Thyroid gland (tissue), 4 donors: ENCODE results near the gene C7orf25. TPM values are rescaled to one million over a fixed set of nuclear protein-coding genes. Genes with fewer than 3 reads are reported as not detected.

ENCODE experiments used
- DNase-seq, 2 donors: peaks; one replicate each; pipeline ENCODE4 v3.0.0-alpha.2; 2019
- H3K27ac ChIP-seq, 3 donors: fragments of 200-600 bp; sonication (generic); 1 replicate in 2 of 3; 2 replicates in 1 of 3; pipeline ENCODE4 v1.5.1; 2016 to 2019; ENCODE audit warnings: mild to moderate bottlenecking in 1 of 3, moderate library complexity in 1 of 3
- H3K27me3 ChIP-seq: fragments of 200-600 bp; sonication (generic); one replicate; pipeline ENCODE4 v1.5.1; 2019
- H3K36me3 ChIP-seq, 2 donors: fragments of 200-600 bp; sonication (generic); one replicate each; pipeline ENCODE4 v1.5.1; 2016 to 2019
- H3K4me1 ChIP-seq, 2 donors: fragments of 200-600 bp; sonication (generic); one replicate each; pipeline ENCODE4 v1.5.1; 2017 to 2019
- H3K4me3 ChIP-seq, 3 donors: fragments of 200-600 bp; sonication (generic); replicated peaks in 1 of 3; 1 replicate in 2 of 3; 2 replicates in 1 of 3; pipeline ENCODE4 v1.5.1; 2016; ENCODE audit warnings: mild to moderate bottlenecking in 1 of 3
- H3K9me3 ChIP-seq: fragments of 200-600 bp; sonication (generic); one replicate; pipeline ENCODE4 v1.5.1; 2017
- CTCF ChIP-seq, 6 experiments: fragments of 200-600 bp in 3 of 6; fragments of 450-650 bp in 3 of 6; sonication (generic) in 3 of 6; IDR thresholded peaks; one replicate each; pipeline ENCODE4 v1.5.1; 2016 to 2019; ENCODE audit warnings: antibody characterized with exemption in 6 of 6, mild to moderate bottlenecking in 2 of 6, inconsistent platforms in 1 of 6, moderate library complexity in 1 of 6
- POLR2A ChIP-seq, 2 donors: fragments of 450-650 bp; IDR thresholded peaks; one replicate each; pipeline ENCODE4 v1.6.1; 2017; ENCODE audit warnings: antibody characterized with exemption in 2 of 2, mild to moderate bottlenecking in 2 of 2, moderate library complexity in 1 of 2
- WGBS, 2 donors: methylation state at CpG; one replicate each; pipeline ENCODE4 v1.1.5; 2017; 5-methylcytosine and 5-hydroxymethylcytosine counted together
- intact Hi-C: fragments of 100-400 bp; cut with DNase I; formaldehyde crosslinking; loops from one replicate; pipeline ENCODE4 v1.15.1; 2023
- total RNA-seq, 4 donors: library from RNA; depleted of rRNA; stranded (reverse); fragments of >200 nt; gene quantifications; one replicate each; pipeline ENCODE4 v1.2.3, GENCODE V29; 2016

Gene C7orf25
- total RNA-seq, 4 donors from 2014 or later = 12.5 to 18.9 (median 14.9) TPM

GRCh38 chr7:42869131-42870020 is 42.5 kb downstream of the C7orf25 start:
- no peak for TF ChIP-seq POLR2A (IDR thresholded peaks at IDR 0.05)
- TF ChIP-seq CTCF (IDR thresholded peaks at IDR 0.05) = no peak
- no peak overlapping the region for H3K4me3 ChIP-seq
- H3K36me3 ChIP-seq = no peaks in the 10 kb centered on the region
- H3K27ac ChIP-seq = no peak overlapping the region
- DNase-seq = no peak
- intact Hi-C loops = no loop called here
- no peaks in the 10 kb centered on the region for H3K4me1 ChIP-seq
- WGBS, 2 donors = 74 to 81% methylated on average over 7 of the region's 7 CpGs
- H3K27me3 ChIP-seq = no peaks in the 10 kb centered on the region
- no peaks in the 10 kb centered on the region for H3K9me3 ChIP-seq

GRCh38 chr7:42868480-42868879 is 43.4 kb downstream of the C7orf25 start:
- Histone ChIP-seq H3K27me3 (no peaks in the 10 kb centered on the region), H3K4me1 (no peaks in the 10 kb centered on the region), H3K4me3 (no peak overlapping the region), H3K9me3 (no peaks in the 10 kb centered on the region), H3K36me3 (no peaks in the 10 kb centered on the region), H3K27ac (no peak overlapping the region)
- 78 to 82% methylated on average over 1 of the region's 1 CpG for WGBS, 2 donors
- intact Hi-C loops = no loop called here
- DNase-seq = no peak
- TF ChIP-seq CTCF (IDR thresholded peaks at IDR 0.05) (no peak), POLR2A (IDR thresholded peaks at IDR 0.05) (no peak)

Other genes with a start within 250 kb of the C7orf25 start
- gene PSMA2, start 20.1 kb upstream of the C7orf25 start, total RNA-seq = 10 to 100 TPM; 42.2 to 71.2 (median 63.8) TPM
- gene MRPL32, start 20.3 kb upstream of the C7orf25 start, total RNA-seq = 10 to 100 TPM; 49.4 to 68.7 (median 56.9) TPM
- 1 to 10 TPM in 3 of 4 donors, under 1 TPM in 1; 0.67 to 4.7 (median 2.3) TPM for gene HECW1, start 200.6 kb upstream of the C7orf25 start, total RNA-seq